Spleen (tissue), 13 donors: ENCODE measurements around the gene NFX1. TPM values are rescaled to one million over a fixed set of nuclear protein-coding genes. Genes with fewer than 3 reads are reported as not detected.

Experiments used
- DNase-seq: peaks from one replicate; pipeline ENCODE4 v3.0.0-alpha.2; 2020
- H3K27ac ChIP-seq, 8 donors: fragments of 200-600 bp; sonication (generic) in 7 of 8; 1 replicate in 4 of 8; 2 replicates in 4 of 8; pipeline versions ENCODE4 v1.5.0 to v1.8.0; 2016 to 2021; ENCODE audit warnings: inconsistent platforms in 4 of 8, mild to moderate bottlenecking in 4 of 8, moderate library complexity in 1 of 8
- H3K27me3 ChIP-seq, 7 donors: fragments of 200-600 bp; sonication (generic) in 6 of 7; replicated peaks in 1 of 7; 1 replicate in 4 of 7; 2 replicates in 3 of 7; pipeline versions ENCODE4 v1.5.0 to v1.8.0; 2016 to 2021; ENCODE audit warnings: inconsistent platforms in 3 of 7, mild to moderate bottlenecking in 1 of 7
- H3K36me3 ChIP-seq, 6 donors: fragments of 200-600 bp; sonication (generic) in 5 of 6; 1 replicate in 4 of 6; 2 replicates in 2 of 6; pipeline versions ENCODE4 v1.5.0 to v1.8.0; 2016 to 2021; ENCODE audit warnings: inconsistent platforms in 2 of 6
- H3K4me1 ChIP-seq, 6 donors: fragments of 200-600 bp; sonication (generic) in 5 of 6; 1 replicate in 3 of 6; 2 replicates in 3 of 6; pipeline versions ENCODE4 v1.5.0 to v1.8.0; 2016 to 2021; ENCODE audit warnings: inconsistent platforms in 3 of 6
- H3K4me3 ChIP-seq, 8 donors: fragments of 200-600 bp; sonication (generic) in 7 of 8; 1 replicate in 4 of 8; 2 replicates in 4 of 8; pipeline versions ENCODE4 v1.5.0 to v1.8.0; 2016 to 2021; ENCODE audit warnings: inconsistent platforms in 4 of 8, mild to moderate bottlenecking in 4 of 8, moderate library complexity in 2 of 8
- H3K9me3 ChIP-seq, 8 donors: fragments of 200-600 bp; sonication (generic) in 7 of 8; 1 replicate in 4 of 8; 2 replicates in 4 of 8; pipeline versions ENCODE4 v1.5.0 to v1.8.0; 2016 to 2021; ENCODE audit warnings: inconsistent platforms in 4 of 8
- CTCF ChIP-seq, 11 experiments: fragments of 200-600 bp in 7 of 11; fragments of 450-650 bp in 4 of 11; sonication (generic) in 4 of 11; IDR thresholded peaks in 8 of 11; conservative IDR thresholded peaks in 3 of 11; 1 replicate in 7 of 11; 2 replicates in 4 of 11; pipeline versions ENCODE4 v1.4.0 to v1.8.0; 2016 to 2021; ENCODE audit warnings: antibody characterized with exemption in 11 of 11, inconsistent platforms in 4 of 11, mild to moderate bottlenecking in 1 of 11
- POLR2A ChIP-seq, 3 donors: fragments of 450-650 bp; IDR thresholded peaks; one replicate each; pipeline ENCODE4 v1.5.1; 2017; ENCODE audit warnings: antibody characterized with exemption in 3 of 3, mild to moderate bottlenecking in 1 of 3
- POLR2AphosphoS5 ChIP-seq, 3 donors: sonication (generic); formaldehyde crosslinking; IDR thresholded peaks; one replicate each; pipeline ENCODE4 v1.5.1; 2017; ENCODE audit warnings: antibody characterized with exemption in 3 of 3
- WGBS, 5 donors: extraction: QIAGEN DNeasy Blood & Tissue Kit in 3 of 5; methylation state at CpG; one replicate each; pipeline versions ENCODE4 v1.1.5 to v1.1.7; 2013 to 2018; 5-methylcytosine and 5-hydroxymethylcytosine counted together
- intact Hi-C: fragments of 100-400 bp; cut with DNase I; formaldehyde crosslinking; loops from one replicate; pipeline ENCODE4 v1.15.0; 2023; ENCODE audit warnings: low total_unique reads
- long read RNA-seq, 2 donors: transcript quantifications; one replicate each; lab custom pipeline, GENCODE V29; 2026
- polyA plus RNA-seq, 3 donors: library from polyadenylated mRNA; stranded (reverse); fragments of 200-250 nt; gene quantifications; one replicate each; pipeline ENCODE4 v1.2.1, GENCODE V29; 2013
- total RNA-seq, 7 donors: library from RNA; depleted of rRNA in 3 of 7; stranded (reverse); fragments of >200 nt in 3 of 7; fragmentation: NEBNext Ultra II Directional in 4 of 7; extraction: Animal tissue kit (Norgen Biotek cat#: 25700) in 4 of 7; gene quantifications; one replicate each; pipeline versions ENCODE4 v1.1.0 to v1.2.1, GENCODE V29; 2016 to 2021
- donor health status: healthy with polysubstance abuse.
- donor health status: DM: no; HTN: no; CAD: no; lungs with moderate emphysema.
- donor health status: DM: no; HTN: no; CAD: no.
- donor health status: Bipolar disorder and iron deficiency.
- donor health status: healthy.
- donor health status: DM: no; HTN: no; CAD: no.
- donor health status: DM: yes; HTN: yes; CAD: no.

The NFX1 gene
- total RNA-seq, result 10 to 100 TPM; 39.3 to 57.5 (median 46.2) TPM
- polyA plus RNA-seq, result 10 to 100 TPM; 10.5 to 14.5 (median 14.5) TPM
- long read RNA-seq, donor 1, result 0 reads
- long read RNA-seq, donor 2, partial matches to known transcripts, result 0 of 1 reads
- long read RNA-seq, donor 2, other reads (novel, unspliced or antisense), result 0 of 1 reads

DNA sequence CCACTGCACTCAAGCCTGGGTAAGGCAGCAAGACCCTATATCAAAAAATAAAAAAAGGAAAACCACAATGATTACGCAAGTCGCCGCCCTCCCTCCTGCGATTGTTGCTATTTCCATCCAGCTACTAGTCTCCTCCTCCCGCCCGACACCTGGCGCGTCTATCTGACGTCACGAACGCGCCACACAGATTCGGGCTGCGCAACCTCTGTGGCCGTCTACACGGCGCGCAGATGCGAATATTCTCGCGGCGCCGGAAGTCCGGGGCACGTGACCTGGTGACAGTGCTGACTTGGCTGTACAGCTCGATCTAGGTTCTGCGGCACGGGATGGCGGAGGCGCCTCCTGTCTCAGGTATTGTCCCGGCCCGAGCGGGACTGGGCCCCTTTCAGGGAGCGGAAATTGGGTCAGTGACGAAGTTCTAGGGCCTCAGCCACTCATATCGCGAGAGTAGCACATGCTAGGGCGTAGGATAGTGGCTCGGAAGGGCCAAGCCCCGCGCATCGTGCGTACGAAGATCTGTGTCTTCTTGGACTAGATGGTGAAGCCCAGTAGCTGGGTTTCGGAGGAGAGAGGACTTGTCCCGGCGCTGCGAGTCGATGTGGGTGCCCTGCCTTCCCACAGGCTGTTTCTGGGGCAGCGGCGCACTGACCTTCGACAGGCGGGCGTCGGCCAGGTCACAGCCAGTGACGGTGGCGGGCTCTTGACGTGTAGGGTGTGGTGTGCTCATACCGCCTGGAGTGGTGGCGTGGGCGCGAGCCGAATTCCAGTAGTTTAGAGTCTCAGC, at the start of gene NFX1:
Gene NFX1 (plus strand): TSS at position 270 of the 784 bp plus-strand sequence. CDS start 57 bp downstream, at position 327.
- peak; percentile 100 for DNase-seq
- peak; percentile 99 to 100 (median 99) for TF ChIP-seq POLR2AphosphoS5 (IDR thresholded peaks at IDR 0.05)
- TF ChIP-seq CTCF (IDR thresholded peaks at IDR 0.05 in 8 of 11, conservative IDR thresholded peaks at IDR 0.05 in 3 of 11), result peak in 3 of 11 experiments; percentile 9 to 50 (median 23)
- TF ChIP-seq POLR2A (IDR thresholded peaks at IDR 0.05), result peak; percentile 73 to 93 (median 93)
- Histone ChIP-seq H3K4me3 (peak within 1 kb of the TSS; percentile 61 to 92 (median 75)), H3K27me3 (no peaks in the 10 kb centered on the region), H3K27ac (peak within 1 kb of the TSS; percentile 96 to 100 (median 98)), H3K4me1 (peaks cover 23 to 88% (median 65%) of the 10 kb centered on the region in 6 donors), H3K36me3 (peaks cover 0 to 42% (median 8%) of the 10 kb centered on the region in 6 donors), H3K9me3 (no peaks in the 10 kb centered on the region)
- 0% methylated on average over 36 to 63 of the region's 63 CpGs for WGBS, 5 donors
- intact Hi-C loops, result no loop called here

DNA sequence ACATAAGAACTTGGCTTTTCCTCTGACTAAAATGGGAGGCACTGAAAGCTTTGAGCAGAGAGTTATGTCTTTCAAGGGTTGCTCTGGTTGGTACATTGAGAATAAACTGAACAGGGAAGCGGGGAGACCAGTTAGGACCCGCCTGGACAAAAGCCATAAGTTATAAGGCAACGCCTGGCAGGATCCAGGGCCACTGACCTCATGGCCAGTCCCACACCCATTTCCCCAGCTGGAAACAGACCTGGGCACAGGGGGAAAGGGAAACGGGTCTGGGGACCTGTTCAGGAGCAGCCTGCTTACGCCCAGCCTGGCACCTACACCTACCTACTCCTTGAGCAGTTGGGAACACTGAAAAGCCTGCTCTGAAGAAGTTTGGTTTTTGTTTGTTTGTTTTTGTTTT, 49.0 kb upstream of the NFX1 start:
- WGBS, 5 donors, result 68 to 87% (median 73%) methylated on average over 5 of the region's 5 CpGs
- H3K36me3 ChIP-seq, result no peaks in the 10 kb centered on the region
- H3K27ac ChIP-seq, result peak overlapping the region in 1 of 8 donors; percentile 15
- H3K27me3 ChIP-seq, result no peaks in the 10 kb centered on the region
- H3K4me1 ChIP-seq, result peaks cover 0 to 17% (median 7%) of the 10 kb centered on the region in 6 donors
- H3K4me3 ChIP-seq, result no peak overlapping the region
- DNase-seq, result peak; percentile 62
- TF ChIP-seq CTCF (IDR thresholded peaks at IDR 0.05 in 8 of 11, conservative IDR thresholded peaks at IDR 0.05 in 3 of 11) (no peak), POLR2AphosphoS5 (IDR thresholded peaks at IDR 0.05) (no peak), POLR2A (IDR thresholded peaks at IDR 0.05) (no peak)
- H3K9me3 ChIP-seq, result no peaks in the 10 kb centered on the region
- intact Hi-C loops, result no loop called here

DNA sequence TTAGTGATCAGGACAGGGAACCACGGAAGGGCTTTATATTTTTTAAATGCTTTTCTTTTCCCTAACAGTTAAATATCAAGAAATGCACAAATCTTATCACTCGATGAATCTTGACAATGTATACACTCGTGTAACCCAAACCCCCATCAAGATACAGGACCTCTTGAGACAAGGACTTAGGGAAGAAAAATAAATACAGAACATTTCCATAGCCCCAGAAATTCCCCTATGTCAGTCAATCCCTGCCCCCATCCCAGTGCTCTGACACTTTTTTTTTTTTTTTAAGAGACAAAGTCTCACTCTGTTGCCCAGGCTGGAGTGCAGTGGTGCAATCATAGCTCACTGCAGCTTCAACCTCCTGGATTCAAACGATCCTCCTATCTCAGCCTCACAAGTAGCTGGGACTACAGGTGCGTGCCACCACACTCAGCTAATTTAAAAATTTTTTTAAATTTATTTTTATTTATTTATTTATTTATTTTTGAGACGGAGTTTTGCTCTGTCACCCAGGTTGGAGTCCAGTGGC, 47.6 kb upstream of the NFX1 start:
- Histone ChIP-seq H3K4me1 (peaks cover 0 to 17% (median 7%) of the 10 kb centered on the region in 6 donors), H3K27me3 (no peaks in the 10 kb centered on the region), H3K4me3 (no peak overlapping the region), H3K9me3 (no peaks in the 10 kb centered on the region), H3K36me3 (peaks cover 0 to 3% (median 0%) of the 10 kb centered on the region in 6 donors), H3K27ac (no peak overlapping the region)
- no peak for DNase-seq
- TF ChIP-seq CTCF (IDR thresholded peaks at IDR 0.05 in 8 of 11, conservative IDR thresholded peaks at IDR 0.05 in 3 of 11), result no peak
- no peak for TF ChIP-seq POLR2A (IDR thresholded peaks at IDR 0.05)
- no peak for TF ChIP-seq POLR2AphosphoS5 (IDR thresholded peaks at IDR 0.05)
- intact Hi-C loops, result no loop called here
- 88 to 95% (median 89%) methylated on average over 6 of the region's 6 CpGs for WGBS, 5 donors
